ENCODE measurements around the gene GRK3. TPM values are rescaled to one million over a fixed set of nuclear protein-coding genes. Genes with fewer than 3 reads are reported as not detected.
"Not testable (repeated sequence)": the region's sequence is repeated elsewhere in the genome, so short reads cannot be mapped to it uniquely, and the experiment has no call there.

The GRK3 gene
- total and polyA plus RNA-seq, 2 donors from 2014 or later, result 1.6 to 11.5 TPM

GRCh38 chr22:25566186-25566897 is 1.9 kb downstream of the GRK3 start:
- peak overlapping the region in 1 of 3 donors; percentile 7 for H3K4me3 ChIP-seq (ENCODE audit: low read length in 3 of 3)
- intact Hi-C loops (cut with DNase I), result no loop called here
- DNase-seq, result no peak
- H3K36me3 ChIP-seq (ENCODE audit: control insufficient read depth in 2 of 3, insufficient read depth in 3 of 3, low read length in 3 of 3), result no peaks in the 10 kb centered on the region
- H3K9me3 ChIP-seq (ENCODE audit: control insufficient read depth in 2 of 3, insufficient read depth in 1 of 3, low read length in 3 of 3), result no peaks in the 10 kb centered on the region
- H3K9ac ChIP-seq (ENCODE audit: low read length in 3 of 3), result no peak overlapping the region
- no peak overlapping the region for H3K27ac ChIP-seq (ENCODE audit: low read depth in 2 of 2, low read length in 2 of 2)
- FAIRE-seq, result no peak
- no peaks in the 10 kb centered on the region for H3K27me3 ChIP-seq (ENCODE audit: control insufficient read depth, insufficient read depth, low read length)
- TF ChIP-seq CTCF (IDR thresholded peaks at IDR 0.05; ENCODE audit: borderline replicate concordance, extremely low read depth, insufficient read depth), result no peak
- peaks cover 0 to 5% (median 0%) of the 10 kb centered on the region in 3 donors for H3K4me1 ChIP-seq (ENCODE audit: control insufficient read depth in 2 of 3, insufficient read depth in 2 of 3, low read depth in 1 of 3, low read length in 3 of 3)

- no peak overlapping the region for H3K9ac ChIP-seq (ENCODE audit: low read length in 3 of 3)
- peaks cover 0 to 5% (median 0%) of the 10 kb centered on the region in 3 donors for H3K4me1 ChIP-seq (ENCODE audit: control insufficient read depth in 2 of 3, insufficient read depth in 2 of 3, low read depth in 1 of 3, low read length in 3 of 3)
- H3K36me3 ChIP-seq (ENCODE audit: control insufficient read depth in 2 of 3, insufficient read depth in 3 of 3, low read length in 3 of 3), result no peaks in the 10 kb centered on the region
- no peak for TF ChIP-seq CTCF (IDR thresholded peaks at IDR 0.05; ENCODE audit: borderline replicate concordance, extremely low read depth, insufficient read depth)
- no peak for DNase-seq
- H3K9me3 ChIP-seq (ENCODE audit: control insufficient read depth in 2 of 3, insufficient read depth in 1 of 3, low read length in 3 of 3), result no peaks in the 10 kb centered on the region
- H3K4me3 ChIP-seq (ENCODE audit: low read length in 3 of 3), result no peak overlapping the region
- no peaks in the 10 kb centered on the region for H3K27me3 ChIP-seq (ENCODE audit: control insufficient read depth, insufficient read depth, low read length)
- FAIRE-seq, result no peak
- no peak overlapping the region for H3K27ac ChIP-seq (ENCODE audit: low read depth in 2 of 2, low read length in 2 of 2)
- intact Hi-C loops (cut with DNase I), result no loop called here
Observed at GRCh38 chr22:25566898-25567235, 2.4 kb downstream of the GRK3 start.

- no peaks in the 10 kb centered on the region for H3K36me3 ChIP-seq (ENCODE audit: control insufficient read depth in 2 of 3, insufficient read depth in 3 of 3, low read length in 3 of 3)
- FAIRE-seq, result no peak
- no peak overlapping the region for H3K27ac ChIP-seq (ENCODE audit: low read depth in 2 of 2, low read length in 2 of 2)
- no peak overlapping the region for H3K9ac ChIP-seq (ENCODE audit: low read length in 3 of 3)
- no peak for TF ChIP-seq CTCF (IDR thresholded peaks at IDR 0.05; ENCODE audit: borderline replicate concordance, extremely low read depth, insufficient read depth)
- H3K4me1 ChIP-seq (ENCODE audit: control insufficient read depth in 2 of 3, insufficient read depth in 2 of 3, low read depth in 1 of 3, low read length in 3 of 3), result peaks cover 0 to 5% (median 0%) of the 10 kb centered on the region in 3 donors
- H3K9me3 ChIP-seq (ENCODE audit: control insufficient read depth in 2 of 3, insufficient read depth in 1 of 3, low read length in 3 of 3), result no peaks in the 10 kb centered on the region
- intact Hi-C loops (cut with DNase I), result no loop called here
- no peak for DNase-seq
- no peaks in the 10 kb centered on the region for H3K27me3 ChIP-seq (ENCODE audit: control insufficient read depth, insufficient read depth, low read length)
- no peak overlapping the region for H3K4me3 ChIP-seq (ENCODE audit: low read length in 3 of 3)
Observed at GRCh38 chr22:25567251-25567675, 2.8 kb downstream of the GRK3 start.

- FAIRE-seq; H3K36me3 ChIP-seq (ENCODE audit: control insufficient read depth in 2 of 3, insufficient read depth in 3 of 3, low read length in 3 of 3); intact Hi-C loops (cut with DNase I); H3K27ac ChIP-seq (ENCODE audit: low read depth in 2 of 2, low read length in 2 of 2); H3K4me1 ChIP-seq (ENCODE audit: control insufficient read depth in 2 of 3, insufficient read depth in 2 of 3, low read depth in 1 of 3, low read length in 3 of 3); H3K4me3 ChIP-seq (ENCODE audit: low read length in 3 of 3); H3K9me3 ChIP-seq (ENCODE audit: control insufficient read depth in 2 of 3, insufficient read depth in 1 of 3, low read length in 3 of 3); H3K9ac ChIP-seq (ENCODE audit: low read length in 3 of 3); H3K27me3 ChIP-seq (ENCODE audit: control insufficient read depth, insufficient read depth, low read length): not testable (repeated sequence)
- peak in 2 of 5 donors; percentile 16 to 62 for DNase-seq
Observed at GRCh38 chr22:25568066-25568465, 3.6 kb downstream of the GRK3 start.
